ENCODE data around the gene STC2. TPM values are rescaled to one million over a fixed set of nuclear protein-coding genes. Genes with fewer than 3 reads are reported as not detected.

The STC2 gene
- total RNA-seq, 4 donors from 2014 or later: 0.72 to 7.6 (median 5.7) TPM

GRCh38 chr5:173309731-173310130, 18.5 kb downstream of the STC2 start:
- Histone ChIP-seq H3K27ac (no peak overlapping the region), H3K9me3 (no peaks in the 10 kb centered on the region), H3K36me3 (no peaks in the 10 kb centered on the region), H3K27me3 (peaks cover 5% of the 10 kb centered on the region), H3K4me1 (peaks cover 15% of the 10 kb centered on the region), H3K4me3 (no peak overlapping the region)
- TF ChIP-seq EP300 (IDR thresholded peaks at IDR 0.05): no peak
- TF ChIP-seq CTCF (IDR thresholded peaks at IDR 0.05): no peak
- no peak for TF ChIP-seq POLR2A (IDR thresholded peaks at IDR 0.05)
- TF ChIP-seq POLR2AphosphoS5 (IDR thresholded peaks at IDR 0.05): no peak
- DNase-seq (ENCODE audit: low spot score in 2 of 2): peak; percentile 41 to 61
- 87% methylated on average over 2 of the region's 4 CpGs for WGBS

- no peaks in the 10 kb centered on the region for H3K9me3 ChIP-seq
- H3K27ac ChIP-seq: no peak overlapping the region
- H3K4me3 ChIP-seq: no peak overlapping the region
- no peak for TF ChIP-seq POLR2AphosphoS5 (IDR thresholded peaks at IDR 0.05)
- no peak for TF ChIP-seq CTCF (IDR thresholded peaks at IDR 0.05)
- peaks cover 15% of the 10 kb centered on the region for H3K4me1 ChIP-seq
- no peak for DNase-seq (ENCODE audit: low spot score in 2 of 2)
- H3K36me3 ChIP-seq: no peaks in the 10 kb centered on the region
- H3K27me3 ChIP-seq: no peaks in the 10 kb centered on the region
These were observed 20.0 kb downstream of the STC2 start for GRCh38 chr5:173308226-173308625.

- H3K27me3 ChIP-seq: no peaks in the 10 kb centered on the region
- WGBS: 86% methylated on average over 3 of the region's 3 CpGs
- H3K27ac ChIP-seq: no peak overlapping the region
- no peak for DNase-seq (ENCODE audit: low spot score in 2 of 2)
- H3K4me3 ChIP-seq: no peak overlapping the region
- TF ChIP-seq POLR2A (IDR thresholded peaks at IDR 0.05): no peak
- no peak for TF ChIP-seq POLR2AphosphoS5 (IDR thresholded peaks at IDR 0.05)
- no peak for TF ChIP-seq EP300 (IDR thresholded peaks at IDR 0.05)
- no peak for TF ChIP-seq CTCF (IDR thresholded peaks at IDR 0.05)
- no peaks in the 10 kb centered on the region for H3K36me3 ChIP-seq
- peaks cover 17% of the 10 kb centered on the region for H3K4me1 ChIP-seq
- no peaks in the 10 kb centered on the region for H3K9me3 ChIP-seq
These were observed 20.5 kb downstream of the STC2 start for GRCh38 chr5:173307695-173308094.

GRCh38 chr5:173306695-173307094, 21.5 kb downstream of the STC2 start:
- Histone ChIP-seq H3K4me3 (no peak overlapping the region), H3K9me3 (no peaks in the 10 kb centered on the region), H3K27me3 (no peaks in the 10 kb centered on the region), H3K4me1 (peaks cover 23% of the 10 kb centered on the region), H3K27ac (no peak overlapping the region), H3K36me3 (no peaks in the 10 kb centered on the region)
- 55% methylated on average over 3 of the region's 3 CpGs for WGBS
- no peak for TF ChIP-seq CTCF (IDR thresholded peaks at IDR 0.05)
- no peak for TF ChIP-seq POLR2AphosphoS5 (IDR thresholded peaks at IDR 0.05)
- no peak for TF ChIP-seq POLR2A (IDR thresholded peaks at IDR 0.05)
- no peak for TF ChIP-seq EP300 (IDR thresholded peaks at IDR 0.05)
- no peak for DNase-seq (ENCODE audit: low spot score in 2 of 2)

GRCh38 chr5:173304591-173304988, 23.6 kb downstream of the STC2 start:
- Histone ChIP-seq H3K27ac (no peak overlapping the region), H3K4me1 (peaks cover 8% of the 10 kb centered on the region), H3K36me3 (no peaks in the 10 kb centered on the region), H3K4me3 (no peak overlapping the region), H3K9me3 (no peaks in the 10 kb centered on the region), H3K27me3 (no peaks in the 10 kb centered on the region)
- TF ChIP-seq CTCF (IDR thresholded peaks at IDR 0.05) (no peak), POLR2AphosphoS5 (IDR thresholded peaks at IDR 0.05) (no peak), EP300 (IDR thresholded peaks at IDR 0.05) (no peak), POLR2A (IDR thresholded peaks at IDR 0.05) (no peak)
- 72% methylated on average over 10 of the region's 10 CpGs for WGBS
- DNase-seq (ENCODE audit: low spot score in 2 of 2): peak in 1 of 2 donors; percentile 26
